Sciatic nerve (tissue), 2 donors: ENCODE results near the gene G6PC1. TPM values are rescaled to one million over a fixed set of nuclear protein-coding genes. Genes with fewer than 3 reads are reported as not detected.
"Not testable (repeated sequence)": the region's sequence is repeated elsewhere in the genome, so short reads cannot be mapped to it uniquely, and the experiment has no call there.

ENCODE experiments used
- ATAC-seq: fragments of 200-7000 bp; cut with Tn5 transposase; one replicate; pipeline ENCODE4 v1.9.1; 2020; ENCODE audit warnings: mild to moderate bottlenecking, moderate library complexity
- DNase-seq: peaks from one replicate; pipeline ENCODE4 v3.0.0-alpha.2; 2020; ENCODE audit warnings: low spot score
- intact Hi-C: fragments of 100-400 bp; cut with DNase I; formaldehyde crosslinking; loops from one replicate; pipeline ENCODE4 v1.14.2; 2022
- total RNA-seq: library from RNA; stranded (reverse); fragmentation: NEBNext Ultra II Directional; extraction: Animal tissue kit (Norgen Biotek cat#: 25700); gene quantifications from one replicate; pipeline ENCODE4 v1.2.1, GENCODE V29; 2021
- donor health status: DM: no; HTN: no; CAD: no.
- donor health status: DM: no; HTN: no; CAD: no.

G6PC1 gene
- not detected for total RNA-seq

GRCh38 chr17:42900460-42901331 is at the start of gene G6PC1:
Gene G6PC1 (plus strand): TSS chr17:42900799. CDS start chr17:42900877, 78 bp downstream.
- DNase-seq (no peak), ATAC-seq (no peak)
- intact Hi-C loops = no loop called here

- intact Hi-C loops = no loop called here
- ATAC-seq = peak; percentile 68
- peak; percentile 63 for DNase-seq
These were observed 49.6 kb upstream of the G6PC1 start, which contains the start of gene AOC3 for GRCh38 chr17:42850954-42851353. Gene AOC3 (plus strand): TSS chr17:42851199. CDS start chr17:42851344, 145 bp downstream.

GRCh38 chr17:42851371-42852240 is 49.0 kb upstream of the G6PC1 start:
- peak; percentile 7 for ATAC-seq
- DNase-seq = peak; percentile 41
- intact Hi-C loops = not testable (repeated sequence)

GRCh38 chr17:42852351-42852750 is 48.2 kb upstream of the G6PC1 start:
- DNase-seq = peak; percentile 49
- intact Hi-C loops = no loop called here
- no peak for ATAC-seq

- intact Hi-C loops = no loop called here
- peak; percentile 46 for DNase-seq
- no peak for ATAC-seq
These were observed 47.6 kb upstream of the G6PC1 start for GRCh38 chr17:42853004-42853403.

GRCh38 chr17:42853597-42853967 is 47.0 kb upstream of the G6PC1 start:
- ATAC-seq (no peak), DNase-seq (peak; percentile 21)
- intact Hi-C loops = no loop called here

- ATAC-seq = no peak
- DNase-seq = peak; percentile 45
- intact Hi-C loops = no loop called here
These were observed 46.4 kb upstream of the G6PC1 start for GRCh38 chr17:42853968-42854790.

- no peak for ATAC-seq
- intact Hi-C loops = no loop called here
- peak; percentile 47 for DNase-seq
These were observed 45.5 kb upstream of the G6PC1 start for GRCh38 chr17:42855048-42855596.

GRCh38 chr17:42856093-42856492 is 44.5 kb upstream of the G6PC1 start:
- not testable (repeated sequence) for ATAC-seq

GRCh38 chr17:42856516-42856915 is 44.1 kb upstream of the G6PC1 start:
- ATAC-seq = not testable (repeated sequence)

More at GRCh38 chr17:42856093-42856492, 44.5 kb upstream of the G6PC1 start:
- DNase-seq, intact Hi-C loops: not testable (repeated sequence)

GRCh38 chr17:42857389-42857788 is 43.2 kb upstream of the G6PC1 start:
- no peak for DNase-seq
- ATAC-seq = no peak
- intact Hi-C loops = no loop called here

More at GRCh38 chr17:42856516-42856915, 44.1 kb upstream of the G6PC1 start:
- DNase-seq, intact Hi-C loops: not testable (repeated sequence)

- DNase-seq (no peak), ATAC-seq (no peak)
- intact Hi-C loops = no loop called here
These were observed 34.9 kb upstream of the G6PC1 start for GRCh38 chr17:42865638-42866094.

- DNase-seq (no peak), ATAC-seq (no peak)
- intact Hi-C loops = no loop called here
These were observed 34.4 kb upstream of the G6PC1 start for GRCh38 chr17:42866216-42866615.

- DNase-seq (no peak), ATAC-seq (no peak)
- intact Hi-C loops = no loop called here
These were observed 33.7 kb upstream of the G6PC1 start for GRCh38 chr17:42866631-42867575.

- DNase-seq, ATAC-seq, intact Hi-C loops: not testable (repeated sequence)
These were observed 32.8 kb upstream of the G6PC1 start for GRCh38 chr17:42867694-42868261.

GRCh38 chr17:42868338-42868737 is 32.3 kb upstream of the G6PC1 start:
- no peak for ATAC-seq
- no peak for DNase-seq
- intact Hi-C loops = no loop called here

- intact Hi-C loops = no loop called here
- DNase-seq (no peak), ATAC-seq (no peak)
These were observed 29.0 kb upstream of the G6PC1 start for GRCh38 chr17:42871647-42872046.
